Loucy (cell line): Measurements from ENCODE around the gene ATP11C.

Experiments
- H2AFZ ChIP-seq: fragments of 200-600 bp; sonication (generic); 2 replicates; pipeline ENCODE4 v1.6.0; 2016; ENCODE audit warnings: antibody characterized with exemption, mild to moderate bottlenecking, low read length, moderate library complexity
- H3F3A ChIP-seq: fragments of 200-600 bp; 2 replicates; pipeline ENCODE4 v1.6.0; 2016; ENCODE audit warnings: antibody characterized with exemption, low read depth, mild to moderate bottlenecking
- H3K27me3 ChIP-seq: fragments of 200-600 bp; sonication (generic); 2 replicates; pipeline ENCODE4 v1.6.1; 2014; ENCODE audit warnings: low read length, mild to moderate bottlenecking; ENCODE audit not compliant: insufficient read depth, poor library complexity, severe bottlenecking
- H3K36me3 ChIP-seq: fragments of 200-600 bp; sonication (generic); 2 replicates; pipeline ENCODE4 v1.6.1; 2016; ENCODE audit warnings: low read length; ENCODE audit not compliant: insufficient read depth
- H3K4me1 ChIP-seq: fragments of 200-600 bp; sonication (generic); 2 replicates; pipeline ENCODE4 v1.5.1; 2014; ENCODE audit warnings: low read length, mild to moderate bottlenecking; ENCODE audit not compliant: insufficient read depth, poor library complexity, severe bottlenecking
- H3K4me2 ChIP-seq: fragments of 200-600 bp; sonication (generic); 2 replicates; pipeline ENCODE4 v1.6.0; 2014; ENCODE audit warnings: antibody characterized with exemption, low read length, low read depth, mild to moderate bottlenecking; ENCODE audit not compliant: poor library complexity, severe bottlenecking
- H3K4me3 ChIP-seq: fragments of 200-600 bp; sonication (generic); 2 replicates; pipeline ENCODE4 v1.5.1; 2014; ENCODE audit warnings: low read length, mild to moderate bottlenecking, mixed read lengths; ENCODE audit not compliant: poor library complexity, severe bottlenecking
- H3K79me2 ChIP-seq: fragments of 200-600 bp; sonication (generic); 2 replicates; pipeline ENCODE4 v1.6.1; 2014; ENCODE audit warnings: low read length; ENCODE audit not compliant: insufficient read depth
- H3K9ac ChIP-seq: fragments of 200-600 bp; sonication (generic); 2 replicates; pipeline ENCODE4 v1.6.0; 2014; ENCODE audit warnings: mild to moderate bottlenecking, low read depth, low read length, moderate library complexity; ENCODE audit not compliant: poor library complexity, severe bottlenecking
- H3K9me2 ChIP-seq: fragments of 200-600 bp; sonication (generic); replicated peaks from 2 replicates; pipeline ENCODE4 v1.6.1; 2016; ENCODE audit warnings: low read depth, low read length, mixed read lengths
- H3K9me3 ChIP-seq: fragments of 200-600 bp; sonication (generic); 2 replicates; pipeline ENCODE4 v1.6.1; 2014; ENCODE audit warnings: mild to moderate bottlenecking, antibody characterized with exemption, low read length, low read depth; ENCODE audit not compliant: insufficient read depth
- H4K20me1 ChIP-seq: fragments of 200-600 bp; sonication (generic); 2 replicates; pipeline ENCODE4 v1.6.0; 2014; ENCODE audit warnings: antibody characterized with exemption, low read length, mild to moderate bottlenecking; ENCODE audit not compliant: insufficient read depth, poor library complexity, severe bottlenecking
- EZH2phosphoT487 ChIP-seq: fragments of 200-600 bp; IDR thresholded peaks from 2 replicates; pipeline ENCODE4 v1.6.1; 2018; ENCODE audit warnings: antibody characterized with exemption, mild to moderate bottlenecking, moderate library complexity, borderline replicate concordance
- TF ChIP-seq, protein P1 (sequence below): fragments of 200-600 bp; sonication (generic); conservative IDR thresholded peaks from 2 replicates; pipeline ENCODE4 v1.5.1; 2014; ENCODE audit warnings: mild to moderate bottlenecking, antibody characterized with exemption, low read length

Gene ATP11C

DNA sequence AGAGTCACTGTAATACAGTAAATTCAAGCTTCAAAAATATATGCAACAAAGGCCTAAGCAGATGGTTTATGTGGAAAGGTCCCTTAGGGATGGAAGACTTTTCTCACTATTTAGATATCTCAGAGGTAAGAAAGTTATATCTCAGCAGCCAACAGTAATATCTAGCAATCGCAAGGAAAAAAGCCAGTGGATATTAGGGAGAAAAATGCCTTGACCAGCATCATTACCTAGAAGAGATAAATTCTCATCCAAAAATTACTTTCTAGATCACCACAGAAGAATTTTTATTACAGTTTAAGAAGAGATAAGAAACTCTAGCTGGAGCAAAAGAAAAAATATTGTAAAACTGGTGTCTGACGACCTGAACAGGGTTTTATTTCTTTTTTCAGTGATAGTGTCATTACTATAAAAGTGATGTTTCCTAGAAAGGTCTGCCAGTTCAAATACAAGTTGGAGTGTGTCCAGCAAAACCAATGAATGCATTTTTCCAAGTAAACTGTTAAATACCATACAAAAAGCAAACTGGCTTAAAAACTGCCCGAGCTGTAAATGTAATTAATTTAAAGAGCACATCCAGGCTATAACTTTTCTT, 100.0 kb downstream of the ATP11C start:
- TF ChIP-seq EZH2phosphoT487, result no peak
- TF ChIP-seq, protein P1, sequence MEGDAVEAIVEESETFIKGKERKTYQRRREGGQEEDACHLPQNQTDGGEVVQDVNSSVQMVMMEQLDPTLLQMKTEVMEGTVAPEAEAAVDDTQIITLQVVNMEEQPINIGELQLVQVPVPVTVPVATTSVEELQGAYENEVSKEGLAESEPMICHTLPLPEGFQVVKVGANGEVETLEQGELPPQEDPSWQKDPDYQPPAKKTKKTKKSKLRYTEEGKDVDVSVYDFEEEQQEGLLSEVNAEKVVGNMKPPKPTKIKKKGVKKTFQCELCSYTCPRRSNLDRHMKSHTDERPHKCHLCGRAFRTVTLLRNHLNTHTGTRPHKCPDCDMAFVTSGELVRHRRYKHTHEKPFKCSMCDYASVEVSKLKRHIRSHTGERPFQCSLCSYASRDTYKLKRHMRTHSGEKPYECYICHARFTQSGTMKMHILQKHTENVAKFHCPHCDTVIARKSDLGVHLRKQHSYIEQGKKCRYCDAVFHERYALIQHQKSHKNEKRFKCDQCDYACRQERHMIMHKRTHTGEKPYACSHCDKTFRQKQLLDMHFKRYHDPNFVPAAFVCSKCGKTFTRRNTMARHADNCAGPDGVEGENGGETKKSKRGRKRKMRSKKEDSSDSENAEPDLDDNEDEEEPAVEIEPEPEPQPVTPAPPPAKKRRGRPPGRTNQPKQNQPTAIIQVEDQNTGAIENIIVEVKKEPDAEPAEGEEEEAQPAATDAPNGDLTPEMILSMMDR, result no peak
- no peaks in the 10 kb centered on the region for H3F3A ChIP-seq
- no peaks in the 10 kb centered on the region for H3K36me3 ChIP-seq
- no peaks in the 10 kb centered on the region for H3K9me2 ChIP-seq
- H2AFZ ChIP-seq, result no peak overlapping the region
- H3K27me3 ChIP-seq, result no peaks in the 10 kb centered on the region
- no peak overlapping the region for H3K4me3 ChIP-seq
- peaks cover 10% of the 10 kb centered on the region for H3K4me1 ChIP-seq
- H3K79me2 ChIP-seq, result peaks cover 16% of the 10 kb centered on the region; the same call in 1 of the 2 replicates
- no peak overlapping the region for H3K4me2 ChIP-seq
- H4K20me1 ChIP-seq, result peaks cover 9% of the 10 kb centered on the region
- no peaks in the 10 kb centered on the region for H3K9me3 ChIP-seq
- H3K9ac ChIP-seq, result no peak overlapping the region

DNA sequence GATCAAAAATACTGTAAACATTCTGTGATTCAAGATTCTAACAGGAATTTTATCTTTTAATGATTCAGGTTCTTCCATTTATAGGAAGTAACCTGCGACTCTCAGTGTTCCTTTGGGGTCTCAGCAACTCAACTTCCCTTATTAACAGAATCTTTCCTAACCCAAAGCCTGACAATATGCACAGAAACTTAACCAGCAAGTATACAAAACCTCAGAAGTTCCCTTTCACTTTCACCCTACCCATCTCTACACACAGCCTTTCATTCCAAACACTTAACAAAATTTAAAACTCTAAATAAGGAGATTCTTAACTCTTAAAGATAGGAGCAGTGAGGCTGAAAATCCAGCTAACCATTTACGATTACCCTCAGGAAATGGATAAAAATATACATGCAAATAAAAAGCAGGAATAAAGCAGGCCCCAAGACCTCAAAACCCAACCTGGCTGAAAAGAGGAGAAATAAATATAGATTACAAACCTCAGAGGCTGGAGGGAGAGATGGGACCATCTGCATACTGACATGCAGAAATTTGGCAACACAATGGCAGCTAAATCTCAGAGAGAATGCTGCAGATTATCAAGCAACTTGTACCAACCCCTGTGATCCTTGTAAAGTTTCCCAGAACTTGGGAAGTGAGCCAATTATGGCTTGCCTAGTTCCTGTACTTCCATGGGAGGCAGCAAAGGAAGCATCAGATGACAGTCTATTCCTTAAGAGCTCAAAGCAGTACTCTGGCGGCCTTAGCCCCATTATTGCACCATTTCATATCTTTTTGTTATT, 101.0 kb downstream of the ATP11C start:
- H3K9me3 ChIP-seq, result no peaks in the 10 kb centered on the region
- H3K9me2 ChIP-seq, result no peaks in the 10 kb centered on the region
- no peaks in the 10 kb centered on the region for H3K36me3 ChIP-seq
- no peak overlapping the region for H2AFZ ChIP-seq
- H3F3A ChIP-seq, result no peaks in the 10 kb centered on the region
- H4K20me1 ChIP-seq, result peaks cover 9% of the 10 kb centered on the region
- H3K9ac ChIP-seq, result no peak overlapping the region
- TF ChIP-seq, protein P1, result no peak
- TF ChIP-seq EZH2phosphoT487, result no peak
- no peaks in the 10 kb centered on the region for H3K27me3 ChIP-seq
- H3K4me3 ChIP-seq, result no peak overlapping the region
- H3K4me1 ChIP-seq, result peaks cover 10% of the 10 kb centered on the region
- H3K4me2 ChIP-seq, result peak overlapping the region; percentile 51
- H3K79me2 ChIP-seq, result peaks cover 16% of the 10 kb centered on the region; the same call in 1 of the 2 replicates

DNA sequence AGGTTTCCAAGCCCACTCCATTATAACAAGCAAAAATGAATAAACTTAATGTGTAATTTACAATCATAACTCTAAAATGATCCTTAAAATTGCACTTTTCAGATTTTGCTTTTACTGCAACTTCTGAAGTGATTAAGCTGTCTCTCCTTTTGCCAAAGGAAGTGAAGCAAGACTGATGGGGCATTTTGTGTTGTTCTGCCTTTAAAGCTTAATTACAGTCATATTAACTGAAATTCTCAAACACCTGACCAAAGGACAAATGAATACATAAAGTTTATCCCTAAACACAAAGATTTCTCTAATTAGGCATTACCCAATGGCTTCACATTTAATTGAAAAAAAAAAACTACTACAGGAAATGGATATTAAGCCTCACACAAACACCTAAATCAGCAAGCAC, 101.8 kb downstream of the ATP11C start:
- Histone ChIP-seq H3K9ac (no peak overlapping the region), H3K36me3 (peaks cover under 1% of the 10 kb centered on the region; the same call in 1 of the 2 replicates), H3K9me2 (no peaks in the 10 kb centered on the region), H3K79me2 (peaks cover 16% of the 10 kb centered on the region; the same call in 1 of the 2 replicates), H3K4me3 (no peak overlapping the region), H3K4me2 (peak overlapping the region; percentile 51), H3K4me1 (peaks cover 10% of the 10 kb centered on the region), H3F3A (no peaks in the 10 kb centered on the region), H4K20me1 (peaks cover 9% of the 10 kb centered on the region), H2AFZ (no peak overlapping the region), H3K27me3 (no peaks in the 10 kb centered on the region), H3K9me3 (no peaks in the 10 kb centered on the region)
- TF ChIP-seq, protein P1, result no peak
- TF ChIP-seq EZH2phosphoT487, result no peak
